ENCODE measurements around the gene STIM2.

- TF ChIP-seq POLR2A (IDR thresholded peaks at IDR 0.05): no peak
- TF ChIP-seq, protein P1, sequence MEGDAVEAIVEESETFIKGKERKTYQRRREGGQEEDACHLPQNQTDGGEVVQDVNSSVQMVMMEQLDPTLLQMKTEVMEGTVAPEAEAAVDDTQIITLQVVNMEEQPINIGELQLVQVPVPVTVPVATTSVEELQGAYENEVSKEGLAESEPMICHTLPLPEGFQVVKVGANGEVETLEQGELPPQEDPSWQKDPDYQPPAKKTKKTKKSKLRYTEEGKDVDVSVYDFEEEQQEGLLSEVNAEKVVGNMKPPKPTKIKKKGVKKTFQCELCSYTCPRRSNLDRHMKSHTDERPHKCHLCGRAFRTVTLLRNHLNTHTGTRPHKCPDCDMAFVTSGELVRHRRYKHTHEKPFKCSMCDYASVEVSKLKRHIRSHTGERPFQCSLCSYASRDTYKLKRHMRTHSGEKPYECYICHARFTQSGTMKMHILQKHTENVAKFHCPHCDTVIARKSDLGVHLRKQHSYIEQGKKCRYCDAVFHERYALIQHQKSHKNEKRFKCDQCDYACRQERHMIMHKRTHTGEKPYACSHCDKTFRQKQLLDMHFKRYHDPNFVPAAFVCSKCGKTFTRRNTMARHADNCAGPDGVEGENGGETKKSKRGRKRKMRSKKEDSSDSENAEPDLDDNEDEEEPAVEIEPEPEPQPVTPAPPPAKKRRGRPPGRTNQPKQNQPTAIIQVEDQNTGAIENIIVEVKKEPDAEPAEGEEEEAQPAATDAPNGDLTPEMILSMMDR (IDR thresholded peaks at IDR 0.05): no peak
Observed at GRCh38 chr4:27068151-27068867, 207.7 kb downstream of the STIM2 start.

Measured in esophagus squamous epithelium (tissue), 4 donors.